Measurements from ENCODE around the gene SERTAD3.

DNA sequence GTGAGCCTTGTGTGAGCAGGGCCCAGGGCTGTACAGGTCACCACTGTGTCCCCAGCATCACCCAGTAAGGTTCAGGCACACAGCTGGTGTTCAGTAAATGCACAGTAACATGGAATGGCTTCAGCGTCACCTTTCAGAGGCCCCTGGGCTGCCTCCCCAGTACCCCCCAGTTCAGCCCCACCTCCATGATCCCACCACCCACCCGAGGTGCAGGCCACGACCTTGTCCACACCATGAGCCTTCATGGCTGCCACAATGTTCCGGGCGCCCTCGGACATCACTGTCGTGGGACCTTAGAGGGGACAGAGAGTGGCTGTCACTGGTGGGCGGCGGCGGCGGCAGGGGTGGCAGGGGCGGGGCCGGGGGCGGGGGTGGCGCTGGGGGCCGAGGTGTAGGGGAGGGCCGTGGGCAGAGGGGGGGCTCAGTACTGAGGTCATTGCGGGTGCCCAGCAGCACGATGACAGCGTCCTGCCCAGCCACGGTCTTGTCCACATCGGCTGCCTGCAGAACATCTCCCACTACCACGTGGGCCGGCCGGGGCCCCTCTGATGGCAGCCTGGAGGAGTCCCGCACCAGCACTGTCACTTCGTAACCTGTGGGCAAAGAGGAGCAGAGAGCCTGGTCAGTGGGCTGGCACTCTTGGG lies 13.9 kb upstream of the SERTAD3 start:
- no peak for TF ChIP-seq EZH2 (IDR thresholded peaks at IDR 0.05; ENCODE audit: insufficient read depth, poor library complexity, severe bottlenecking)
- TF ChIP-seq EZH2phosphoT487 (IDR thresholded peaks at IDR 0.05; ENCODE audit: insufficient read depth, low read depth), result no peak

Measured in GM23248 (cell line).